ENCODE measurements around the gene MB. TPM values are rescaled to one million over a fixed set of nuclear protein-coding genes. Genes with fewer than 3 reads are reported as not detected.

The MB gene
- polyA plus RNA-seq, 2 of the 4 experiments (the other 2 are of a cell fraction): 6.9 to 12.1 TPM

DNA sequence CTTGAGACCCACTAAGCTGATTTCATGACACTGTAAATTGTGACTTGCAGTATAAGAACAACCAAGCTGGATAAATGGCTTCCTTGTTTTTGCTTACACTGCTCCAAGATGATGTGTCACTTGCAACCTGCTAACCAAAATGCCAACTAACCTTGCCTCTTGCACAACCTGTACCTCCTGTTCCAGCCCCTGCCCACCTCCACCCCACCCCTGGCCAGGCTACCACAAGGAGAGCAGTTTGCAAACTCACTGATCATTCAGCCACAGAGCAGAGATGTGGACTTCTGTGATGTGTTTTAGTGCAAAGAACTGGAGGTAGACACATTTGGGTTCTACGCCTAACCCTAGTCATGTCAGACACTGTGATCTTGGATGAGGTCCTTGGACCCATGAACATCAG is 26.9 kb upstream of the MB start:
- DNase-seq (ENCODE audit: low read depth in 1 of 2, low spot score in 1 of 2) (no peak), ATAC-seq (no peak), FAIRE-seq (no peak)
- POLR2A ChIA-PET: interaction anchor here (0.7 kb wide), 1 partner anchor 212 kb away, joined by 11 read pairs; no protein-coding TSS in a partner anchor
- CTCF ChIA-PET: interaction anchor here (0.9 to 3.4 kb wide), 2 partner anchors 10 to 13 kb away, joined by 4 to 12 read pairs; no protein-coding TSS in a partner anchor
- WGBS (ENCODE audit: missing lambda C conversion rate): no CpG with 5 or more reads among the region's 1 CpG
- Histone ChIP-seq H3K9me3 (no peaks in the 10 kb centered on the region), H3K4me1 (peaks cover 9% of the 10 kb centered on the region), H3K4me2 (no peak overlapping the region), H3K4me3 (no peak overlapping the region), H3K27ac (no peak overlapping the region)
- no peak for TF ChIP-seq GATA3 (IDR thresholded peaks at IDR 0.05; ENCODE audit: borderline replicate concordance)
- TF ChIP-seq HEYL (CRISPR knock-in tag; IDR thresholded peaks at IDR 0.05): no peak
- no peak for TF ChIP-seq HOXA7 (CRISPR knock-in tag; IDR thresholded peaks at IDR 0.05)
- no peak for TF ChIP-seq HDAC2 (IDR thresholded peaks at IDR 0.05)
- no peak for TF ChIP-seq KDM1A (IDR thresholded peaks at IDR 0.05; ENCODE audit: low read depth)
- TF ChIP-seq ZFP36 (IDR thresholded peaks at IDR 0.05; ENCODE audit: borderline replicate concordance, partially characterized antibody): no peak

DNA sequence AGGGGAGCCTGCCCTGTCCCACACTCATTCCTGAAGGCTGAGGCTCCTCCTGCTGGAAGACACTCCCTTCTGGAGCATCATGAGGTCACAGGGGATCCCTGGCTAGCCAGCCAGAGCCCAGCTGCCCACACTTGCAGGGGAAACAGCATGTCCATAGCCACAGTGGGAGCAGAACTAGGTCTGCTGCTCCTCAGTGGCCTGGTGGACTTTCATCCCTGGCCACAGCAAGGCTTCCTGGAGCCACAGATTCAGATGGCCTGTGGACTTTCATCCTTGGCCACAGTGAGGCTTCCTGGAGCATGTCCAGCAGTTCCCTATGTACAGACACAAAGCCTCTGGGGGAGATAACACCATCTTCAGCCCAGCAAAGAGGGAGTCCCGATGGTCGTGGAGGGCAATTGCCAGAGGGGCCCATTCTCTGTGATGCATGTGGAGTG is 25.2 kb upstream of the MB start:
- TF ChIP-seq HDAC2 (IDR thresholded peaks at IDR 0.05) (no peak), HOXB13 (CRISPR knock-in tag; IDR thresholded peaks at IDR 0.05; ENCODE audit: low read depth) (no peak), EHMT2 (IDR thresholded peaks at IDR 0.05; ENCODE audit: low read depth) (no peak), RFX5 (IDR thresholded peaks at IDR 0.05) (no peak)
- 61% methylated on average over 2 of the region's 2 CpGs for WGBS (ENCODE audit: missing lambda C conversion rate)

DNA sequence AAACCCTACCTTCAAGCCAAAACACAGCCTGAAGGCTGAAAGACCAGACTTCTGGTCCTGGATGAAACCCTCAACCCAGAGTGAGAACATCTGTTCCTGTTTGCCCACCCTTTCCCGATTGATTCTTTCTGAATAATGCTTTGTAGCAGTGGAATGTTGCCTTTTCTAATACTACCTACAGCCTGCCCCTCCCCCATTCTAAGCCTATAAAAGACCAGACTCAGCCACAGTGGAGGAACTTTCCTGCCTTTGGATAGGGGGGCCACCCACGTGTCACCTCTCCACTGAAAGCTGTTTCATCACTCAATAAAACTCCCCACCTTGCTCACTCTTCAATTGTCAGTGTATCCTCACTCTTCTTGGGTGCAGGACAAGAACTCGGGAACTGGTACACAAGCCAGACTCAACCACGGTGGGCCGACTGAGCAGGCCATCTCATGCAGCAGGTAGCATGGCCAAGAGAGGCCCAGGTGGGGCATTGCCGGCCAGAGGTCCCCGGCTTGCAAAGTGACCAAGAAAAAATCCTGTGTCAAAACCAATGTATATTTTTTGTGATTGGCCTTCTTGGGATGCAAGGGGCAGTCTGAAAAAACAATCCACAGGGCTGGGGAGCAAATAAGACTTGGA is 24.5 kb upstream of the MB start:
- CTCF ChIA-PET: interaction anchor here (0.5 kb wide), 1 partner anchor 1605 kb away, joined by 3 read pairs; no protein-coding TSS in a partner anchor
- ATAC-seq (no peak), FAIRE-seq (no peak), DNase-seq (ENCODE audit: low read depth in 1 of 2, low spot score in 1 of 2) (no peak)
- no peak overlapping the region for H3K4me2 ChIP-seq
- H3K27ac ChIP-seq: no peak overlapping the region
- 68% methylated on average over 6 of the region's 7 CpGs for WGBS (ENCODE audit: missing lambda C conversion rate)
- no peak overlapping the region for H3K4me3 ChIP-seq
- TF ChIP-seq TFCP2L1 (CRISPR knock-in tag; IDR thresholded peaks at IDR 0.05): no peak
- TF ChIP-seq EHMT2 (IDR thresholded peaks at IDR 0.05; ENCODE audit: low read depth): no peak
- TF ChIP-seq HDAC2 (IDR thresholded peaks at IDR 0.05): no peak
- no peak for TF ChIP-seq CEBPB (IDR thresholded peaks at IDR 0.05)
- TF ChIP-seq NPAS2 (CRISPR knock-in tag; IDR thresholded peaks at IDR 0.05; ENCODE audit: borderline replicate concordance): no peak
- no peak for TF ChIP-seq FOSL2 (IDR thresholded peaks at IDR 0.05)
- TF ChIP-seq FOSL2 (CRISPR knock-in tag; IDR thresholded peaks at IDR 0.05): no peak
- TF ChIP-seq TP53 (CRISPR knock-in tag; IDR thresholded peaks at IDR 0.05): no peak
- TF ChIP-seq, protein P1, sequence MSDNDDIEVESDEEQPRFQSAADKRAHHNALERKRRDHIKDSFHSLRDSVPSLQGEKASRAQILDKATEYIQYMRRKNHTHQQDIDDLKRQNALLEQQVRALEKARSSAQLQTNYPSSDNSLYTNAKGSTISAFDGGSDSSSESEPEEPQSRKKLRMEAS (IDR thresholded peaks at IDR 0.05): no peak
- TF ChIP-seq MAFK (IDR thresholded peaks at IDR 0.05; ENCODE audit: partially characterized antibody): no peak
- no peak for TF ChIP-seq PHF8 (IDR thresholded peaks at IDR 0.05; ENCODE audit: borderline replicate concordance, low read depth)
- TF ChIP-seq FOXS1 (CRISPR knock-in tag; IDR thresholded peaks at IDR 0.05): no peak
- no peak for TF ChIP-seq EP300 (IDR thresholded peaks at IDR 0.05)
- TF ChIP-seq, protein P2, sequence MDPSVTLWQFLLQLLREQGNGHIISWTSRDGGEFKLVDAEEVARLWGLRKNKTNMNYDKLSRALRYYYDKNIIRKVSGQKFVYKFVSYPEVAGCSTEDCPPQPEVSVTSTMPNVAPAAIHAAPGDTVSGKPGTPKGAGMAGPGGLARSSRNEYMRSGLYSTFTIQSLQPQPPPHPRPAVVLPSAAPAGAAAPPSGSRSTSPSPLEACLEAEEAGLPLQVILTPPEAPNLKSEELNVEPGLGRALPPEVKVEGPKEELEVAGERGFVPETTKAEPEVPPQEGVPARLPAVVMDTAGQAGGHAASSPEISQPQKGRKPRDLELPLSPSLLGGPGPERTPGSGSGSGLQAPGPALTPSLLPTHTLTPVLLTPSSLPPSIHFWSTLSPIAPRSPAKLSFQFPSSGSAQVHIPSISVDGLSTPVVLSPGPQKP (IDR thresholded peaks at IDR 0.05; ENCODE audit: low read depth, low read length): no peak
- no peak for TF ChIP-seq NR3C1 (IDR thresholded peaks at IDR 0.05)
- TF ChIP-seq, protein P3, sequence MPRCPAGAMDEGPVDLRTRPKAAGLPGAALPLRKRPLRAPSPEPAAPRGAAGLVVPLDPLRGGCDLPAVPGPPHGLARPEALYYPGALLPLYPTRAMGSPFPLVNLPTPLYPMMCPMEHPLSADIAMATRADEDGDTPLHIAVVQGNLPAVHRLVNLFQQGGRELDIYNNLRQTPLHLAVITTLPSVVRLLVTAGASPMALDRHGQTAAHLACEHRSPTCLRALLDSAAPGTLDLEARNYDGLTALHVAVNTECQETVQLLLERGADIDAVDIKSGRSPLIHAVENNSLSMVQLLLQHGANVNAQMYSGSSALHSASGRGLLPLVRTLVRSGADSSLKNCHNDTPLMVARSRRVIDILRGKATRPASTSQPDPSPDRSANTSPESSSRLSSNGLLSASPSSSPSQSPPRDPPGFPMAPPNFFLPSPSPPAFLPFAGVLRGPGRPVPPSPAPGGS (IDR thresholded peaks at IDR 0.05): no peak
- no peak for TF ChIP-seq CHD2 (IDR thresholded peaks at IDR 0.05; ENCODE audit: low read length, partially characterized antibody)
- no peak for TF ChIP-seq KDM1A (IDR thresholded peaks at IDR 0.05; ENCODE audit: low read depth)
- no peak for TF ChIP-seq RARB (CRISPR knock-in tag; IDR thresholded peaks at IDR 0.05)
- H3K4me1 ChIP-seq: peaks cover 6% of the 10 kb centered on the region
- POLR2A ChIA-PET: interaction anchor here (0.5 kb wide), 1 partner anchor 451 kb away, joined by 4 read pairs; no protein-coding TSS in a partner anchor
- H3K9me3 ChIP-seq: no peaks in the 10 kb centered on the region

More for the DNA sequence above, 25.2 kb upstream of the MB start:
- DNase-seq (ENCODE audit: low read depth in 1 of 2, low spot score in 1 of 2) (no peak), FAIRE-seq (no peak), ATAC-seq (peak; percentile 50 to 63; a peak in 4 of 6 replicates)
- Histone ChIP-seq H3K9me3 (no peaks in the 10 kb centered on the region), H3K27ac (peak overlapping the region in 1 of 2 experiments; percentile 36; a peak in 2 of 6 replicates), H3K4me3 (no peak overlapping the region), H3K4me1 (peaks cover 6% of the 10 kb centered on the region), H3K4me2 (no peak overlapping the region)
- ChIA-PET POLR2A (no interaction called here), CTCF (interaction anchor here (0.5 kb wide), 1 partner anchor 503 kb away, joined by 3 read pairs; no protein-coding TSS in a partner anchor)
